ENCODE data around the gene SLK.

DNA sequence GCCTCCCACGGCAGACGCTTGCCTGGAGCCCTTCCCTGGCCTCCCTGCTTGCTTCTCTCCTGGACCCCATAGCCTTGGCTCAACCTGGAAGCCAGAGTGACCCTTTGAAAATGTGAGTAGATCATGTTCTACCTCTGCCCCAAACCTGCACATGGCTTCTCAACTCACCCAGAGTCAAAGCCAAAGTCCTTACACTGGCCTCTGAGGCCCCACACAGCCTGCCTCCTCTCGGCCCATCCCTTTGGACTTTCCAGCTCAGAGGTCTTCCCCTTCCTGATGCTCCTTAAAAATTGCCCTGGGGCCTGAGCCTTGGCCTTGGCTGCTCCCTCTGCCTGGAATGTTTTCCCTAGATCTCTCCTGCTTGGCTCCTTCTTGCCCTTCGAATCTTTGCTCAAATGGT lies 86.3 kb downstream of the SLK start:
- TF ChIP-seq, protein P1, sequence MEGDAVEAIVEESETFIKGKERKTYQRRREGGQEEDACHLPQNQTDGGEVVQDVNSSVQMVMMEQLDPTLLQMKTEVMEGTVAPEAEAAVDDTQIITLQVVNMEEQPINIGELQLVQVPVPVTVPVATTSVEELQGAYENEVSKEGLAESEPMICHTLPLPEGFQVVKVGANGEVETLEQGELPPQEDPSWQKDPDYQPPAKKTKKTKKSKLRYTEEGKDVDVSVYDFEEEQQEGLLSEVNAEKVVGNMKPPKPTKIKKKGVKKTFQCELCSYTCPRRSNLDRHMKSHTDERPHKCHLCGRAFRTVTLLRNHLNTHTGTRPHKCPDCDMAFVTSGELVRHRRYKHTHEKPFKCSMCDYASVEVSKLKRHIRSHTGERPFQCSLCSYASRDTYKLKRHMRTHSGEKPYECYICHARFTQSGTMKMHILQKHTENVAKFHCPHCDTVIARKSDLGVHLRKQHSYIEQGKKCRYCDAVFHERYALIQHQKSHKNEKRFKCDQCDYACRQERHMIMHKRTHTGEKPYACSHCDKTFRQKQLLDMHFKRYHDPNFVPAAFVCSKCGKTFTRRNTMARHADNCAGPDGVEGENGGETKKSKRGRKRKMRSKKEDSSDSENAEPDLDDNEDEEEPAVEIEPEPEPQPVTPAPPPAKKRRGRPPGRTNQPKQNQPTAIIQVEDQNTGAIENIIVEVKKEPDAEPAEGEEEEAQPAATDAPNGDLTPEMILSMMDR (conservative IDR thresholded peaks at IDR 0.05; ENCODE audit: low read depth, low read length) = no peak
- no peak for TF ChIP-seq EZH2 (IDR thresholded peaks at IDR 0.05; ENCODE audit: borderline replicate concordance, low read depth, low read length, poor library complexity, severe bottlenecking)
